Left forelimb (tissue), 1 donor: ENCODE data around the gene PBX2.
"Not testable (repeated sequence)": the region's sequence is repeated elsewhere in the genome, so short reads cannot be mapped to it uniquely, and the experiment has no call there.

Experiments
- DNase-seq: peaks from one replicate; pipeline ENCODE4 v3.0.0-alpha.2; 2018; ENCODE audit warnings: low spot score

The PBX2 gene

DNA sequence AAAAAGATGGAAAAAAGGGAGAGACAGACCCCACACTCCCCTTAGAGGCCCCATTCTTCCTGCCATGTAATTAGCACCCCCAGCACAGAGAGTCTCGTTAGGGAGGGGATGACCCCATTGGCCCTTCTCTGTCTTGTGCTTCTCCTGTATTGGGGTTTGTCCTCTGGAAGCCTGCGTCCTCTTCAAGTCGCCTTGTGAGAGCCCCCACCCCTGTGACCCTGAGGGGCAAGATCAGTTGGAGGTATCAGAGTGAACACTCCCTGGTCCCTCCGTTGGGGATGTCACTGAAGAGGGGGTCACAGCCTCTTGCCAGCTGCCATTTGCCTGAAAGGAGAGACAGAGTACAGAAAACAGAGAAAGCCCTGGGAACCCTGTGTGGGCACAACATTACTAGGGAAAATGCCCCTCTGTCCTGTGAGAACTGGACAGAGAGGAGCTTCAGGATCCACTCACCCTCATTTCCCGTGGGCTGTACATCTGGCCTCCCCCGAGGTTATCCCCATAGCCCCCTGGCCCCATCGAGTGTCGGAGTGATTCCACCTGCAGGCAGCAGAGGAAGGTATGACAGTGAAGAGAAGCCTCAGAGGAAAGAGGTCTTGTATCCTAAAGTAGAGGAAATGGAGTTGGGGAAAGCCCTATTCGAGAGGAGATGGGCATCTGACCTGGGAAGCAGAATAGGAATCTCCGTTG, 3.7 kb downstream of the PBX2 start:
- not testable (repeated sequence) for DNase-seq

DNA sequence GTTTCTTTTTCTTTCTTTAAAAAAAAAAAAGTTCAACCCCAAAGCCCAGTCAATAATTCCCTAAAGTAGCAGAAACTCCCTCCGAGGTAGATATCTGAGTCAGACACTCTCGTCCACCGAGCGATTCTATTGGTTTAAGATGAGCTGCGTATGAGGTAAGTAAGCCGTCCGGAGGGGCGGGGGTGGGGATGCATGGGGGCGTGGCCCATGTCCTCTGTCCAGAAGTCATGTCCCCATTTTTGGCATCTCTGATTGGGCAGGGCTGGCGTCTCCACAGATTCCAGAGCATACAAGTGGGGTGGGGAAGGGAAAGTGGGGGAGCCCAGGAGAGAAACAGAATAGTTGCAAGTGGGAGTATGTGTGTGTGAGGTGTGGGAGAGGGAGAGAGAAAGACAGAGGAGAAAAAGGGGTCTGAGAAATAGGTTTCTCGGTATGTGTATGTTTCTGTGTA, 4.3 kb downstream of the PBX2 start:
- not testable (repeated sequence) for DNase-seq

DNA sequence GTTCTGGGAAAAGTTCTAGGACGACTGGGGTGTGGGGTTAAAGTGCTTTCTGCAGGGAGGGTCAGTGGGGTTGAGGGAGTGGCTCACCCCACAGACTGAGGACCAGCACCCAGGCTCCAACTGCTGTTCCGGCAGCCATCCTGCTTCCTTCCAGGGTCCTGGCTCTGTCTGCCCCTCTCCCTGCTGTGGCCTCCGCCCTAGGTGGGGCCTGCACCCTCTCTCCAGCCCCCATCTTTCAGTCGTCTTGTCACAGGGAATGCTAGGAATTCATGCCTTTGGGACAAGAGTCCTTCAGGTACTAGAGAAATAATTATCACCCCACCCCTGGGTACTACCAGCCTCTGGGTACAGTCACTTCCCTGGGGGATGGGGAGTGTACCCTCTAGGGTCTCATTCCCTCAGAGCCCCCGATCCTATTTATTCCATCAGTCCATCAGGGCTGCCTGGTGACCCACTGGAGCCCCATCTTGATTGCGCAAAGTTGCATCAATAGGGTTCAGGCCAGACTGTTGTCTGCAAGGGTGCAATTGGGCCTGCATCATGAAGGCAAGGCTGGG, 5.8 kb downstream of the PBX2 start, which contains the start of gene AGER:
AGER (minus strand) TSS at position 170 of the 557 bp plus-strand sequence; CDS start at position 139, 31 bp downstream.
- DNase-seq: no peak

DNA sequence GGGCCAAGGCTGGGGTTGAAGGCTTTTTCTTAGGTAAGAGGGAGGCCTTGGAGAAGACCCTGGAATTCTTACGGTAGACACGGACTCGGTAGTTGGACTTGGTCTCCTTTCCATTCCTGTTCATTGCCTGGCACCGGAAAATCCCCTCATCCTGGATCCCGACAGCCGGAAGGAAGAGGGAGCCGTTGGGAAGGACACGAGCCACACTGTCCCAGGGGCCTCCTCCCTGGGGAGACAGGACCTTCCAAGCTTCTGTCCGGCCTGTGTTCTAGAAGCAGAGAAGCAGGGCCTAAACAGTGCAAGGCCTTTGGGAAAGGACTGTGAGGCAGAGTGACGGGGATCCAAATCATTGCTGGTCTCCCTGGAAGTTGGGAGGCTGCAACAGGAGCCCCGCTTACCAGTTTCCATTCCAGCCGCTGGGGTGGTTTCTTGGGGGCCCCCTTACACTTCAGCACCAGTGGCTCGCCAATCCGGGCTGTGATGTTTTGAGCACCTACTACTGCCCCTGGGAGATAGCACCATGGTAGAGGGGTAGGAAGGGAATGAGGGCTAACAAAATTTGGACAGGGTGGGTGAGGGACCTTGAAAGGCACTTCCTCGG, 6.4 kb downstream of the PBX2 start:
- DNase-seq: no peak

DNA sequence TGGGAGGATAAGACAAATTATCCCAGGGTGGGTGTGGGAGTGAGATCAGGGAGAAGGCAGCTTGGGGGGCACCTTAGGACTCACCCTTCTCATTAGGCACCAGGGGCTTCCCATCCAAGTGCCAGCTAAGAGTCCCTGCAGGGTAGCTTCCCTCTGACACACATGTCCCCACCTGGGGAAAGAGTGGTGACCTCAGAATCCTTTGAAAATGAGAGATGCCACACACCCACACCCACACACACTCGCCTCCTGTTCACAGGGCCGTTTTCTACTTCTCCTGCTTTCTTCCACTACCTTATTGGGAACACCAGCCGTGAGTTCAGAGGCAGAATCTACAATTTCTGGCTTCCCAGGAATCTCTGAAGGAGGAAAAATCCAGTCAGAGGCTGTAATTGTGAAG, 7.0 kb downstream of the PBX2 start:
- no peak for DNase-seq

DNA sequence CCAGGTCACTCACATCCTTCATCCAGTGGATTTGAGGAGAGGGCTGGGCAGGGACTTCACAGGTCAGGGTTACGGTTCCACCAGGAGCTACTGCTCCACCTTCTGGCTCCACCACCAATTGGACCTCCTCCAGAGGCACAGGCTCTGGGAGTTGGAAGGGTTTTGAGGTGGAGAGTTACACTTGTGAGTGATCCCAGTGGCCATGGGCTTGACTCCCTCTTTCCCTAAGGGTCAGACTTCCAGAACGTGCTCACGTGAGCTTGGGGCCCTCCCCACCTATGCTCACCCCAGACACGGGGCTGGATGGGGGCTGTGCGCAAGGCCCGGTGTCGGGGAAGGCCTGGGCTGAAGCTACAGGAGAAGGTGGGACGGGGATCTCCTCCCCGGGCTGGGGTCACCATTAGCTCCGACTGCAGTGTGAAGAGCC, 7.4 kb downstream of the PBX2 start:
- DNase-seq: no peak

DNA sequence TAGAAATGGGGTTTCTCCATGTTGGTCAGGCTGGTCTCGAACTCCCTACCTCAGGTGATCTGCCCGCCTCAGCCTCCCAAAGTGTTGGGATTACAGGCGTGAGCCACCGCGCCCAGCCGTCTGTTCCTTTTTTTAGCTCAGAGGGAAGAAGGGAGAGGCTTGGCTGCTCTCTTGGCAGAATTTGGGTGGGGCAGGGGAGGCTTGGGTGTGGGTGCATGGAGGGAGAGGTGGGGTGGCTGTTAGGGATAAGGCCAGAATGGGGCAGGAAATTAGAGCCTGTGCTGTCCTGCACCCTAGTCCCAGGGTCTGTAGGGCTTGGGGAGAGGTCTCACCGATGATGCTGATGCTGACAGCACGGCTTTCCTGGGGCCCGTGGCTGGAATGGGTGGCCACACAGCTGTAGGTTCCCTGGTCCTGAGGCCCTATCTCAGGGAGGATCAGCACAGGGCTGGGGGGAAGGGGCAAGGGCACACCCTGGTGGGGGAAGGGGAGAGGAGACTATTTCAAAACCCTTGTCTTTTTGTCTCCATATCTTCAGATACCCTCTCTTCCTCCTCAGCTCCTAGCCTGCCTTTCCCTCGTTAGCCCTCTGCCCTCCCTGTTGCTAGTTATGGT, 8.0 kb downstream of the PBX2 start:
- DNase-seq: no peak

DNA sequence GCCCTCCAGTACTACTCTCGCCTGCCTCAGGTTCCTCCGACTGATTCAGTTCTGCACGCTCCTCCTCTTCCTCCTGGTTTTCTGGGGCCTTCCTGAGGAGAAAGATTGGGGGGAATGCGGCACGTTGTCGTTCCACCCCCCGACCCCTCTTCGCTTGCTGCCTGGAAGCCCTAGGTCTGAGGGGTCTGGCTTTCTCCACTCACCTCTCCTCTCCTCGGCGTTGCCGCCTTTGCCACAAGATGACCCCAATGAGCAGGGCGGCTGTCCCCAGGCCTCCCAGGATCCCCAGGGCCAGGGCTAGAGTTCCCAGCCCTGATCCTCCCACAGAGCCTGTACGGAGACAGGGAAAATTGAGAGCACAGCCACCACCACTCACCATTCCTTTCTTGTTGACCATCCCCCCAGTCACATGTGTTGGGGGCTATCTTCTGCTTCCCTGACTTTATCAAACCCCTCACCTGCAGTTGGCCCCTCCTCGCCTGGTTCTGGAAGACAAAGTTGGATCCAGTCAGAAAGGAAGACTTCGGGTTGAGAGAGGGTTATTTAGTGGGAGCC, 8.8 kb downstream of the PBX2 start:
- DNase-seq: no peak

DNA sequence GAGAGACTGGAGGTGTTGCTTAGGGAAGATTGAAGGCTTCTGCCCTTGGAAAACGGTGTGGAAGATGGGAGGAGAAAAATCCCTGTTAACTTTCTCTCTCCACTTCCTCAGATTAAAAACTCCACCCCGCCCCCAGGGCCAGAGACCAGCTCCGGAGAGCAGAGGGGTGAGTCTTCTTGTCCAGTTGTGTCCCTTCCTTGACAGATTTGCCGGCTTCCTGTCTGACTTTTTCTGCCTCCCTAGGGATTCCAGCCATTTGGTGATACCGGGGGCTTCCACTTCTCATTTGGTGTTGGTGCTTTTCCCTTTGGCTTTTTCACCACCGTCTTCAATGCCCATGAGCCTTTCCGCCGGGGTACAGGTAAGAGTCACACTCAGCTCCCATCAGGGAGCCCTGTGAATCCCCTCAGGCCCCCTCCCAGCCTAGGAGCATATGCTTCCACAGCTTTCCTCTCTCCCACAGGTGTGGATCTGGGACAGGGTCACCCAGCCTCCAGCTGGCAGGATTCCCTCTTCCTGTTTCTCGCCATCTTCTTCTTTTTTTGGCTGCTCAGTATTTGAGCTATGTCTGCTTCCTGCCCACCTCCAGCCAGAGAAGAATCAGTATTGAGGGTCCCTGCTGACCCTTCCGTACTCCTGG, 10.1 kb downstream of the PBX2 start:
- DNase-seq: no peak

DNA sequence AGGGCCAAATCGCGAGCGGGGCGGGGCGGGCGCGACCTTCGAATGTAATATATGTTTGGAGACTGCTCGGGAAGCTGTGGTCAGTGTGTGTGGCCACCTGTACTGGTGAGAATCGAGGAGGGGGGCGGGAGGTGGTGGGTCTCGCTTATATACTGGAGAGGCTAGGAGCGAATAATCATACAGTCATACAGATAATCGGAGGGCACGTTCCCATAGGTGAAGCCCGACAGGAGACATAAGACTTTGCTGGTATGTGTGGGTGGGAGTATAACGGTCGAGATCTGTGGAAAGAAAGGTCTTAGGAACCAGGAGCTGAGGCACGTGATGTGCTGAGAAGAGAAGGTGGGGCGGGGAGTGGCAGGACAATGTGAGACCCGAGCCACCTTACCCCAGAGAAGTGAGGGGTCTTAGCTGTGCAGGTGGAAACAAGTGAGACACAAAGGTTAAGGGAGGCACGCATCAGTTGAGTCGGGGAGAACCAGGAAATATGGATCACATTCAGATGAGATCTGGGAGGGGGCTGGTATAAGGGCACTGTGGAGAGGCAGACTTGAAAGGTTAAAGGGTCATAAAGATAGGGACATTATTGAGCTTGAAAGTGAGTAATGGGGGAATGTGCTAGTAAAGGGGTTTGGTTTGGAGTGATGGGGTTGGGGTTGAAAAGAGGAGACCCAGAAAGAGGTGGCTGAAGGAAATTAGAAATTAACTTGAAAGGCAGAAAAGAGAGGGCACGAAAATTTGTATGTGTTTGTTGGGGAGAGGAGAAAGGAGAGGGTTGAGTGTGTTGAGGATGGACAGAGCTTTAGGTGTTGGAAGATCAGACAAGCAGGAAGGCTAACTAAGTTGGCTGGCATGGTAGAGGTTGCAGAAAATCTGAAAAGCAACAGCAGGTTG, 11.2 kb downstream of the PBX2 start:
- DNase-seq: peak; percentile 62

DNA sequence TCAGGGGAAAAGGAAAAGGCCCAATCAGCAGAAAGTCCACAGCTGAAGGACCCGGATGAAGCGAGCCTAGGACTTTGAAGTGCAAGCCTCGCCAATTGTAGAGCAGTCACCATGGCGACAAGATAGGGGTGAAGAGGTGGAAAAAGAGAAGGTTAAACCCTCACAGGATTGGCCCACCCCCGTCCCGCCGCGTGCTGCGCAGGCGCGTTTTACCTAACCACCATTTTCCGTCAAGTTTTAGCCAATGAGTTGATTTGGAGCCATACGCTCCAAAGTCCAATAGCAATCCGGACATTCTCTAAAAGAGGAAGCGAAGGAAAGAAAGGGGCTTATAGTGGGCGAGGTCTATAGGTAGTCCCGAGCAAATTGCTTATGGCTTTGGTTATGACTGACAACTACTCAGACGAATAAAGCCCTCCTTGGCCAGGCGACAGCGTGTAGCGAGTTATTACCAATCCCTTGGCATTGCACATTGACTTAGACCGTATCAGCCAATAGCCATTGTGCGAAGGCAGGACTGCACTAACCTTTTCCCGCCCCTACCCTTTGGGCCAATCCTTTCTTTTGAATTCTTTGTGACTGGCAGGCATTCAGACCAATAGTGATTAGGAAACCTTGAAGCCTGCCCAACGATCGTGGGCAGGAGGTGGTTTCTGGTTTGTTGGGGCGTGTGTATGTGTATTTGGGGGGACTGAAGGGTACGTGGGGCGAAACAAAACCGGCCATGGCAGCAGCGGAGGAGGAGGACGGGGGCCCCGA, 12.0 kb downstream of the PBX2 start, which contains the start of gene RNF5:
RNF5 (plus strand) TSS at position 618 of the 759 bp plus-strand sequence; CDS start at position 725, 107 bp downstream.
- DNase-seq: peak; percentile 96

DNA sequence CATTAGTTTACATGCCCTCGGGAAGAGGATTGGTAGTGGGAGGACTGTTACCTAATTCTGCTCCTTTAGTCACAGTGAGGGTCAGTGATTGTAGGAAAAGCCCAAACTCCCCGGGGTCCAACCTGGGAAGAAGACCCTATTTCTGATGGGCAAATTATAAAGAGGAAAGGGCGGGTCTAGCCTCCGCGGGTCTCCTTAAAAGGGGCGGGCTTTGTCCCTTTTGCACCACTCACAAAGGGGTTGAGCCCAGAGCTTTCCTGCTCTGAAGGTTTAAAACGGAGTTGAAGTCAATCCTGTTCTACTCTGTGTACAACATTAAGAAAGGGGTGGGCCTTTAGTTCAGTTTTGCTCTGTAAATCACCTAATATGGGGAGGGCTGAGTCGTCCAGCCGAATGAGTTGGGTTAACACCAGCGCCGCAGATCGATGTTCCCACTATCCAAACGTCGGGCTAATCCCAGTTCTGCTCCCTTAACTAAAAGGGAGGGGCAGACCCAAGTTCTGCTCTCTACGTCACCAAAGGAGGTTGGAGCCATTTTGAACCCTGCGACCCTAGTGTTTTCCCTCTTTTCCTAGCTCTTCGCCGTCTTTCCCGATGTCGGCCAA, 12.7 kb downstream of the PBX2 start:
- DNase-seq: no peak

DNA sequence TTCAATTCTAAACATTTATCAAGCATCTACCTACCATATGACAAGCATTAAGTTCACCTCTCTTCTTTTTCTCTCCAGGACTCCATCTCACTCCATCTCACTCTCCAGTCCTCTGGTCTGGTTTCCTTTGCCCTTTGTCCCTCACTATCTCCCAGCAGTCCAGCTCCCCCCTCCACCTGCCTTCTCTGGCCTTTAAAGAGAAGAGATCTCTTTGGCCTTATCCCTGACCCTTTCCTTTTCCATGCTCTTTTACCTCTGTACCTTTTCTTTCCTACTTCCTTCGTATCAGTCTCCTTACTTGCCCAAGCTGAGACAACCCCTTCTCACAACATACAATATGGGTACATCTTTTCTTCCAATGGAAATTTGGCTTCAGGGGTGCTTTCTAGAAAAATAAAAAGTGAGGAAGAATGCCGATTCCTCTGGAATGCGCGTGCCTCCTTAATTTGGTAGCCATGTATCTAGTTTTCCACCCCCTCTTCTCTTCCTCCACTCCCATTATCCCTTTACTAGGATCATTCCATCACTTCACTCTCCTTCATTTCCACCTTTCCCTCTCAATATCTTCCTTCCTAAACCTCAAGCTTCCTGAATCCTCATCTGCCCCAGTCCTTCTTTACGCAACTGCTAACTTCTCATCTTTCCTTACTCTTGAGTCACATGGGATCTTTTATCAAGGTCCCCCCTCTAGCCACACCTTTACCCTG, 13.4 kb downstream of the PBX2 start:
- no peak for DNase-seq

DNA sequence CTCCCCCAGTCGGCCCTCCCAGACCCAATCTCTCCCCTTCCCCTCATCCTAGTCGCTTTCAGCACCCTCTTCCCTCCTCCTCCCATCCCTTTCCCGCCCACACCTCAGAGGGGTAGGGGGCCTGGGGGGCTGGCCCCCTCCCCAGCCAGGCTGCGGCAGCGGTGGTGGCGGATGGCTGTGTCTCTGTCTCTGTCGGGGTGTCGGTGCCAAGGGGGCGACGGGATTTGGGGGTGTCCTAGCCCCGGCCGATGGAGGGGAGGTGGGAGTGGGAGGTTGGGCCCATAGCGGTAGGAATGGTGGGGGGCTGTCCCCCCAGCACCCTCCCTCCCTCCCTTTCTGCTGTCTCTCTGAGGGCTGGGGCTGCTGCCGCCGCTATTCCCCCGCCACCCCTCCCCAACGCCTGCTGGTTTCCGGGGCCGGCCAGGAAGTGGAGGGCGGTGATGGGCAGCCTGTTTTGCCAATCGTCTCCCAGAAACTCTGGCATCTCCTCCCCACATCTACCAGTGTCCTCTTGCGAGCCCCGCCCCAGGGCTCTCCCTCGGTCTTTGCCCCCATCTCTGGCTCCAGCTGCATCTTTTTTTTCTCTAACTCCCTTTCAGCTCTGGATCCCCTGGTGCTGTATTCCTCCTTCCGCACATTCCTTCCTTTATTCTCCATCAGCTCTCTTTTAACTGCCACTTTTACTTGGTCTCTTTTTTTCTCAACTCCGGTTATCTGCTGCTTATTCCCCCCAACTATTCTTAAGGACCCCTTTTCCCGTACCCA, 14.1 kb downstream of the PBX2 start, which contains the start of gene AGPAT1:
AGPAT1 (minus strand) TSS at position 374 of the 765 bp plus-strand sequence. CDS start 4,588 bp downstream, outside the sequence.
- peak; percentile 98 for DNase-seq

DNA sequence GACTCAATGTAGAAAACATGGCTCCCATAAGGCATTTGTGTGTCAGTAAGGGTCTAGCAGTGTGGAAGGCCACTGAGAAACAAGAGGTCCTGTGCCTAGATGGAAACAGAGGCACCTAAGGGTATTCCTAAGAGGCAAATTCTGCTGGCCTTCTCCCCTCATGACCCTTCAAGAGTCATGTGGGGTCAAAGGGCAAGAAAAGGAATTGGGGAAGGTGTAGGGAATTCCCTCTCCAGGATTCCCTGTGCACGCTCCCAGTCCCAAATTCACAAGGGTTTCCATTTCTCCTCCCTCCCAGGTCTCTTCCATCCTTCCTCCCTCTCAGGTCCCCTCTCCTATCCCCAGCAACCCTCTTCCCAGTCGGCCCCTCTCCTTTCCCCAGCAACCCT, 14.7 kb downstream of the PBX2 start:
- DNase-seq: no peak

DNA sequence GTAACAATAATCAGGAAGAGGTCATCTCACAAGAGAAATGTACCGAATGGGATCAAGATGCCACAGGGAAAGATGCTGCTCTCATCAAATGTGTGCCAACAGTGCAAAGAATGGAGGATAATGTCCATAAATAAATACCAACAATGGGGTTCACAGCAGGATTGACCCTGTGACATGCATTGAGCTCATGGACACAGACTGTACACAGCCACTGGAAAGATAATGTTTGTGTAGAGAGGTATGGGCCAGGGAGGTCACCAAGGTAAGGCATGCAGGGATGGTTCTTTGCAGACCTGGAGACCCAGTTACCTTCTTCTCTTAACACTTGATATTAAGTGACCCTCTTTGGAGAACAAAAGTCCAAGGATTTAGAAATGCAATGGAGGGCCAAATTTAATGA, 15.6 kb downstream of the PBX2 start:
- no peak for DNase-seq

DNA sequence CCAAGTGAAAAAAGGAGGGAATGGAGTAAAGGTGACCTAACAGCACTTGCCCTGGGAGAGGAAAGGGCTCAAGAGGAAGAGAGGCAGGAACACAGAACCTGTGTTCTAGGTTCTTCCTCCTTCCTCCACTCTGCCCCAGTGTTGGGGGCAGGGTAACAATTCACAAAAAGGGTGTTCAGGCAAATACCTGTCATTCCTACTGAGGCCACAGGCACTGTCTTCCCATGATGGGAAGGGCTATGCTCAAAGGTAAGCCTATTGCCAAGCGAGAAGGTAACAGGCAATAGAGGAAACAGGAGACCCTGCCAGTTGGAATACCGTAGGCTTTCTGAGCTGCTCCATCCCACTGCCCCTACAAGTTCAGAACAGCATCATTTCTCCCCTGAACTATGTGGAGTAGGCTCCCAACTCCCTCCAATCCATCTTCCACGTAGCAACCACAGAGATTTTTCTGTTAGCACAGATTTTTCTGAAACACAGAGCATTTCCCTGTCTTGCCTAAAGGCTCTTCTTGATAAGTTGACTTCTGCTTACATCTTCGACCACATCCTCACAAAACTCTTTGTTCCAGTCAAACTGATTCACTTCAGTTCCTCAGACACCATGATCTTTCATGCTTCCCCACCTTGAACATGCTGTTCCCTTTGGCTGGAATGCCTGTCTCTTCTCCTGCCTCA, 16.8 kb downstream of the PBX2 start:
- DNase-seq: no peak

DNA sequence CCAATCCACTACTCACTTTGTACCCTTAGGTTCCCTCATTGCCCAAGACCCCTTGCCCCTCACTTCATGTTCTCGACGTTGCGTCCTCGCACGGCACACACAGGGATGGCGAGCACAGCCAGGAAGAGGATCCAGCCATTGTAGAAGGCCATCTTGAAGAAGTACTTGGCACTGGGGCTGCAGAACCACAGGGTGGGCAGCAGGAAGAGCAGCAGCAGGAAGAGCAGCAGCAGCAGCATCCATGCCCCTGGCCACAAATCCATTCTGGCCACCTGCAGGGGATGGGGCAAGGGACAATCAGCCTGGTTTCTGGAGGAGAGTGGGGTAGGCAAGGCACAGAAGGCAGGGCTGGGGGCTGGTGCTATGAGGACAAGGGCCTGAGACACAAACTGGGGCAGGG, 18.8 kb downstream of the PBX2 start:
- DNase-seq: no peak
